MG63 (cell line): ENCODE results near the gene GPR153. TPM values are rescaled to one million over a fixed set of nuclear protein-coding genes. Genes with fewer than 3 reads are reported as not detected.
A peak's percentile ranks its signal among the peaks of the same experiment; 100 is the strongest.

Experiments used
- DNase-seq: peaks from one replicate; pipeline ENCODE4 v3.0.0-alpha.2; 2020
- H3K27me3 ChIP-seq: fragments of 250-450 bp; sonication (Bioruptor Pico); 2 replicates; pipeline ENCODE4 v1.5.1; 2020; ENCODE audit warnings: mild to moderate bottlenecking, moderate library complexity
- H3K36me3 ChIP-seq: fragments of 250-450 bp; sonication (Bioruptor Pico); 2 replicates; pipeline ENCODE4 v1.5.1; 2020; ENCODE audit warnings: mild to moderate bottlenecking, moderate library complexity
- H3K4me3 ChIP-seq: fragments of 250-450 bp; sonication (Bioruptor Pico); 2 replicates; pipeline ENCODE4 v1.5.1; 2020; ENCODE audit warnings: mild to moderate bottlenecking, moderate library complexity
- H3K9me3 ChIP-seq: fragments of 250-450 bp; sonication (Bioruptor Pico); 2 replicates; pipeline ENCODE4 v1.5.1; 2020; ENCODE audit warnings: mild to moderate bottlenecking, moderate library complexity
- total RNA-seq: library from RNA; depleted of rRNA; stranded (reverse); fragments of >200 nt; shearing (Covaris generic); gene quantifications from 2 replicates; pipeline ENCODE4 v1.2.3, GENCODE V29; 2014; ENCODE audit warnings: low replicate concordance

Gene GPR153
- total RNA-seq, 1 experiment from 2014 or later = 6.3 TPM

GRCh38 chr1:6262555-6263420 lies 1.9 kb upstream of the GPR153 start:
- Histone ChIP-seq H3K4me3 (no peak overlapping the region), H3K36me3 (peaks cover 3% of the 10 kb centered on the region; the same call in 1 of the 2 replicates), H3K27me3 (no peaks in the 10 kb centered on the region), H3K9me3 (no peaks in the 10 kb centered on the region)
- DNase-seq = peak; percentile 90

DNA sequence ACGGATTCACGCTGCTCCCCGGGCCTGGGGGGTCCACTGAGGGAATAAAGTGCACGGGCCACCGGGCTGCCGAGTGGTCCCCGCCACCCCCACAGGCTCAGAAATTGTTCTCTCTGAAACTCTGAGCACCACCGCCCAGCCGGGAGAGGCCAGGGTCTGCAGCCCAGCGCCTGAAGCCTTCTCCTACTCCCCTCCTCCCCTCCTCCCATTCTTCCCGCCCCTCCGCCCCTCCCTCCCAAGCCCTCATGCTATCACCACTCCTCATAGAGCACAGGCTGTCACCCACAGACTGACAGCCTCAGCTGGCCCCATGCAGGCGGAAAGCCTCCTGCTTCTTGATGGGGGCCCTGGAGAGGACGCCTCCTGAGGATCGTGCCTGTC lies 707 bp upstream of the GPR153 start:
- H3K36me3 ChIP-seq = peaks cover 3% of the 10 kb centered on the region; the same call in 1 of the 2 replicates
- no peaks in the 10 kb centered on the region for H3K27me3 ChIP-seq
- no peak overlapping the region; the same call in 1 of the 2 replicates for H3K4me3 ChIP-seq
- H3K9me3 ChIP-seq = no peaks in the 10 kb centered on the region
- no peak for DNase-seq

DNA sequence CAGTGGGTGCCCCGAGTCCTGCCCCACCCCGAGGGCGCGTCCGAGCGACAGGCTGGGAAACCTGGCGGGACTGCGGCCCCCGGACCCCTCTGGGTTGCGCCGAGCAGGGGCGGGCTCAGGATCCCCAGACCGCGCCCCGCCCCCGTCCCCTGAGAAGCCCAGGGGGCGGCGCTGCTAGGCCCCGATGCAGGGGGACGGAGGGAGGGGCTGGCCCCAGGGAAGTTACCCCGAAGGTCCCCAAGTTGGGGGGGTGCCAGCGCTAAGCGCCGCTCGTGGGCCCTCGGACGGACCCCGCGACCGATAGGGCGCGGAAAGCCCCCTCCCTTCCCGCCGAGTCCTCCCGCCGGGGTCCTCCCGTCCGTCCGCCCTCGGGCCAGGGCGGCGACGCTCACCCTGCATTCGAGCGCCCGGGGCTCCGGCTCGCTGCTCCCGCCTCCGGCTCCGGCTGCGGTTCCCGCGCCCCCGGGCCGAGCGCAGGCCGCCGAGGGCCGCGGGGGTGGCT lies 414 bp downstream of the GPR153 start:
- DNase-seq = no peak
- peak overlapping the region; percentile 60 for H3K4me3 ChIP-seq
- no peaks in the 10 kb centered on the region for H3K27me3 ChIP-seq
- H3K36me3 ChIP-seq = peaks cover 3% of the 10 kb centered on the region; the same call in 1 of the 2 replicates
- H3K9me3 ChIP-seq = no peaks in the 10 kb centered on the region

DNA sequence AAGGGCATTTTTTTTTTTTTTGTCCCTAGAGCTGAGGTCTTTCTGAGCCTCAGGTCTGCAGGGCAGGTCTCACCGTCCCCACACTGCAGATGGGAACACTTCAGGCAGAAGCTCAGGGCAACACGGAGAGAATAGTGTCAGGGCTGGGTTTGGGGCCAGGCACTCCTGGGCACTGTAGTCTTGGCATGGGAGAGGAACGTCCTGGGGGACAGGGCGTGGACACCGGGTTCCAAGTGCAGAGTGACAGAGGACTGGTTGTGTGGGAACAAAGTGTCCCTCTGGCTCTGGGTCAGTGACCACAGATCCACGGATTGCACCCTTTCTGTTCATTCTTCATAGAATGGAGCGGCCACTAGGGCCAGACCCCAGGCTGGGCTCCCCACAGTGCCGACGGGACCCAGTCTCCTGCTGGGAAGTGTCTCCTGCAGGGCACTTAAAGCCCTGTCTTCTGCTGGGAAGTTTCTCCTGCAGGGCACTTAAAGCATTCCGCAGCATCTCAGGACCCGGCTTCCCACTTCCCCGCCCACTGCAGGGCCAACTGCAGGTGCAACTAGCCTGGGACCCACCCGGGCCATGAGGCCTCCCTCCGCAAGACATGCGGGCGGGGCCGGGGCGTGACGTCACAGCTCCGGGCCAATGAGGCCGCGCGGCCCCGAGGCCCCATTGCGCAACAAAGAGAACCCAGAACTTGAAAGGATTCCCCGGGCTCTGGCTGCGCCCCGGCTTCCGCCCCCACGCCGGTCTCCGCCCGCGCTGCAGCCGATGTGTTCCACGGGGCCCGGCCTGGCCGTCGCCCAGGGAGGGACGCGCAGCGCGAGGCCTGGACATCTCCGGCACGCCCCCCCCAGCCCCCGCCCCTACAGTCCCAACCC lies 1.2 kb downstream of the GPR153 start:
- H3K27me3 ChIP-seq = no peaks in the 10 kb centered on the region
- DNase-seq = peak; percentile 76
- no peaks in the 10 kb centered on the region for H3K9me3 ChIP-seq

DNA sequence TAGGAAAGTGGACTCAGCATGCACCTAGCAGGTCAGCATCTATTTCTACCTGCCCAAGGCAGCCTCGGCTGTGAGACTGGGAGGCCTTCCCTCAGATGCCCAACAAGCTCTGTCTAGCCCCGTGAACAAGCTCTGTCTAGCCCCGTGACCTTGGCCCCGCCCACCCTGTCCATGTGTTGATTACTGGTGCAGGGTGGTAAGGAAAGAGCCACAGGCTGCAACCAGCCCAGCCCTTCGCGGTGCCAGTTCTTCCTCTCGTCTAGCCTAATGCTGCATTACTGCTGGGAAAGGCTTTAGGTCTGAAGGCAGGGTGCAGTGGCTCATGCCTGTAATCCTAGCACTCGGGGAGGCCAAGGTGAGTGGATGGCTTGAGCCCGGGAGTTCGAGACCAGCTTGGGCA lies 2.2 kb downstream of the GPR153 start:
- peaks cover 3% of the 10 kb centered on the region; the same call in 1 of the 2 replicates for H3K36me3 ChIP-seq
- DNase-seq = no peak

More for the DNA sequence above, 1.2 kb downstream of the GPR153 start:
- H3K36me3 ChIP-seq = peaks cover 3% of the 10 kb centered on the region; the same call in 1 of the 2 replicates
- H3K4me3 ChIP-seq = peak overlapping the region; percentile 60

GRCh38 chr1:6257541-6258069 lies 3.3 kb downstream of the GPR153 start:
- Histone ChIP-seq H3K27me3 (no peaks in the 10 kb centered on the region), H3K36me3 (no peaks in the 10 kb centered on the region), H3K4me3 (no peak overlapping the region), H3K9me3 (no peaks in the 10 kb centered on the region)
- DNase-seq = no peak

More for the DNA sequence above, 2.2 kb downstream of the GPR153 start:
- no peaks in the 10 kb centered on the region for H3K9me3 ChIP-seq
- no peaks in the 10 kb centered on the region for H3K27me3 ChIP-seq
- H3K4me3 ChIP-seq = no peak overlapping the region

- Histone ChIP-seq H3K27me3 (no peaks in the 10 kb centered on the region), H3K4me3 (no peak overlapping the region), H3K36me3 (no peaks in the 10 kb centered on the region), H3K9me3 (no peaks in the 10 kb centered on the region)
- DNase-seq = no peak
Measured at GRCh38 chr1:6256645-6257044, 4.3 kb downstream of the GPR153 start.

DNA sequence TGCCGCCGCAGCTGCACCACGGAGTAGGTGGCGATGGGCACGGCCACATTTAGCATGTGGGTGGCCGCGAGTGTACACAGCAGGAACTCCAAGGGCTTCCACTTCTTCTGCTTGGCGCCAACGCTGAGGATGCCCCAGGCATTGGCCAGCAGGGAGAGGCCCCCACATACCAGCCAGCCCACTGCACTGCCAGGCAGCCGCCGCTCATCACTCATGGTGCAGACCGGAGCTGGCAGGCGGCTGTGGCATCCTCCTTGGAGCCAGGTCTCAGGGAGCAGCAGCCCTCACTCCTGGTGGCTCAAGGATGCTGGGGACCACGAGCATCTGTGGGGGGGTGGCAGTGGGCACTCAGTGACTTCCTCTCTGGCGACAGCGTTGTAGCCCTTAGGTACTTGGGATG lies 6.2 kb downstream of the GPR153 start:
- Histone ChIP-seq H3K27me3 (no peaks in the 10 kb centered on the region), H3K36me3 (no peaks in the 10 kb centered on the region), H3K9me3 (no peaks in the 10 kb centered on the region), H3K4me3 (no peak overlapping the region)
- no peak for DNase-seq

- no peaks in the 10 kb centered on the region for H3K36me3 ChIP-seq
- DNase-seq = no peak
- H3K4me3 ChIP-seq = no peak overlapping the region
- no peaks in the 10 kb centered on the region for H3K9me3 ChIP-seq
- no peaks in the 10 kb centered on the region for H3K27me3 ChIP-seq
Measured at GRCh38 chr1:6253380-6253779, 7.5 kb downstream of the GPR153 start.

DNA sequence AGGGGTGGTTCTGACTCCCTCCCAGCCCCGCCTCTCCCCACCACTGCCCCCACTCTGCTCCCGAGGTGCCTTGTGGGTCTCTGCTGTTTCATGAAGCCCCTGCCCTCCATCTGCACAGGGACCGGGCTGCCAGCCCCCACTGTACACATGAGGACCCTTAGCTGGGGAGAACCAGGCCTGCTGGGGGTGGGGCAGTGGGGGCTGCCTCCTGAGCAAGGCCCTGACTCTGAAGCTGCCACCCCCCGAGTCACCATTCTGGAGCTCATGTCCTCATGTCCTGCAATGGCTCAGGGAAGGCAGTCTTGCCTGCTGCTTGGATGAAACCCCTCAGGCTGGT lies 8.6 kb downstream of the GPR153 start:
- Histone ChIP-seq H3K36me3 (no peaks in the 10 kb centered on the region), H3K4me3 (no peak overlapping the region), H3K27me3 (no peaks in the 10 kb centered on the region), H3K9me3 (no peaks in the 10 kb centered on the region)
- DNase-seq = no peak

DNA sequence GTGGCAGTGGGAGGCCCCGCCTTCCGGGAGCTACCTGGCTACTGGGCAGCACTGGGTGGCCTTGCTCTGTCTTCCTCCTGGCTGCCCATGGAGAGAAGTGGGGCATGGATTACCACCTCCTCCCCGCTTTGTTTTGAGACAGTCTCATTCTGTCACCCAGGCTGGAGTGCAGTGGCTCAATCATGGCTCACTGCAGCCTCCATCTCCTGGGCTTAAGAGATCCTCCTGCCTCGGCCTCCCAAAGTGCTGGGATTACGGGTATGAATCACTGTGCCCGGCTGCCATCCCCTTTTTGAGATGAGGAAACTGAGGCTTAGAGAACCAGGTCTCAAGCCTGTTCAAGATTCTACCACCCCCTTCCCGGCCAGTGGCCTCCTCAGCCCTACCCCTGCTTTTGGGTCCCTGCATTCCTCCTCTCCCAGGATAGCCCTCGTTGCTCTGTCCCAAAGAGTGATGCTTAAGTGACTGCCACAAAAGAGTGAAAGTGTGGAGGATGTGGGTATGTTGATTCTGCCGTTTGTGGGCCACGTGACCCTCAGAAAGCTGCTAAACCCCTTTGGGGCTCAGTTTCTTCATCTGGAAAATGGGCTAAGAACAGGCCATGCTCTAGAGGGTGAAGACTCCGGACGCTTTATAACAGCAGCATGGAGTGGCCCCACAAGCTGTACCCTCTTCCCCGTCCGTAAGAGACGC lies 9.1 kb downstream of the GPR153 start:
- H3K27me3 ChIP-seq = no peaks in the 10 kb centered on the region
- no peaks in the 10 kb centered on the region for H3K9me3 ChIP-seq
- no peak overlapping the region for H3K4me3 ChIP-seq
- no peak for DNase-seq
- H3K36me3 ChIP-seq = no peaks in the 10 kb centered on the region

DNA sequence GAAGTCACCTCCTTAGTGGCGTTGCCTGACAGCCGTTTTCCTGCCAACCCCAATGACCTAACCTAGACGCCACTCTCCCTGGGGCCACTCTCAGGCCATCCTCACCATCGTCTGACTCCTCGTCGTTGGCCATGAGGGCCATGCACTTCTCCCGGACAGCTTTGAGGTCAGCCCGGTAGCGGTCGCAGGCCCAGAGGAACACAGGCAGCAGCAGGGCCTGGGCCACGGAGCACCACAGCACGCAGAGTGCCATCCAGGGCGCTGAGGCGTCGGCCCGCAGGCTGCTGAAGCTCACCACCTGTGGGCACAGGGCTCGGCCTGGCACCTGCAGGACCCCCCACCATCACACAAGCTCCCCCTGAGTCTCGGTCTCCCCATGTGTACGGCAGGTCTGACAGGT lies 9.7 kb downstream of the GPR153 start:
- DNase-seq = no peak
- H3K9me3 ChIP-seq = no peaks in the 10 kb centered on the region
- H3K36me3 ChIP-seq = no peaks in the 10 kb centered on the region
- peaks cover 2% of the 10 kb centered on the region for H3K27me3 ChIP-seq
- H3K4me3 ChIP-seq = no peak overlapping the region

GRCh38 chr1:6249739-6250689 lies 10.9 kb downstream of the GPR153 start:
- Histone ChIP-seq H3K4me3 (no peak overlapping the region), H3K27me3 (peaks cover 9% of the 10 kb centered on the region), H3K9me3 (no peaks in the 10 kb centered on the region), H3K36me3 (no peaks in the 10 kb centered on the region)
- DNase-seq = no peak

GRCh38 chr1:6248932-6249738 lies 11.8 kb downstream of the GPR153 start:
- Histone ChIP-seq H3K27me3 (peaks cover 9% of the 10 kb centered on the region), H3K36me3 (no peaks in the 10 kb centered on the region), H3K9me3 (no peaks in the 10 kb centered on the region), H3K4me3 (no peak overlapping the region)
- no peak for DNase-seq
